ENCODE results near the gene LCN12. TPM values are rescaled to one million over a fixed set of nuclear protein-coding genes. Genes with fewer than 3 reads are reported as not detected.

The LCN12 gene
- total RNA-seq, 4 donors from 2014 or later, result 5.4 to 43.2 (median 10.3) TPM; not detected in 1

DNA sequence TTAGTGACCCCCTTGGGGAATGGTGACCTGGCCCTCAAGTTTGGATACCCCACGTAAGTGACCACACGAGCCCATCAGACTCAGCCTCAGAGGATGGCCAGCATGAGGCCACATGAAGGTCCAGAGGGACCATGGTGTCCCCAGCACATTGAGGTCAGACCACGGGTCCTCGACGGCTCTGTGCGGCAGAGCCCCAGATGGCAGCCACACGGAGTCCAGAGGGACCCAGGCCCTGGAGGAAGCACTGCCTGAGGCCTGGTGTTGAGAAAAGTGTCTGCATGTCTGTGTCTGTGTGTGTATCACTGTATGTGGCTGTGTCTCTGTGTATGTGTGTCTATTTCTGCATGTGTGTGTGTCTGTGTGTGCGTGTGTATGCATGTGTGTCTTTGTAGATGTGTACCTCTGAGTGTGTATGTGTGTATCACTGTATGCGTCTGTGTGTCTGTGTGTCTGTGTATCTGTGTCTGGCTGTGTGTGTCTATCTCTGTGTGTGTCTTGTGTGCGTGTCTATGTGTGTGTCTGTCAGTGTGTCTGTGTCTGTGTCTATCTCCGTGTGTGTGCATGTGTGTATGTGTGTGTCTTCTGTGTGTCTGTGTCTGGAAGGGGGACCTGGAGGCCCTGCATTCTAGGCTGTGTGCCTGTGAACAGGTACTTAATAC, 31.7 kb downstream of the LCN12 start:
- no peak overlapping the region for H3K4me3 ChIP-seq
- H3K4me1 ChIP-seq, result no peaks in the 10 kb centered on the region
- DNase-seq, result no peak
- H3K27ac ChIP-seq, result no peak overlapping the region
- H3K36me3 ChIP-seq, result no peaks in the 10 kb centered on the region
- no peak for TF ChIP-seq POLR2A (IDR thresholded peaks at IDR 0.05)
- TF ChIP-seq, protein P1, sequence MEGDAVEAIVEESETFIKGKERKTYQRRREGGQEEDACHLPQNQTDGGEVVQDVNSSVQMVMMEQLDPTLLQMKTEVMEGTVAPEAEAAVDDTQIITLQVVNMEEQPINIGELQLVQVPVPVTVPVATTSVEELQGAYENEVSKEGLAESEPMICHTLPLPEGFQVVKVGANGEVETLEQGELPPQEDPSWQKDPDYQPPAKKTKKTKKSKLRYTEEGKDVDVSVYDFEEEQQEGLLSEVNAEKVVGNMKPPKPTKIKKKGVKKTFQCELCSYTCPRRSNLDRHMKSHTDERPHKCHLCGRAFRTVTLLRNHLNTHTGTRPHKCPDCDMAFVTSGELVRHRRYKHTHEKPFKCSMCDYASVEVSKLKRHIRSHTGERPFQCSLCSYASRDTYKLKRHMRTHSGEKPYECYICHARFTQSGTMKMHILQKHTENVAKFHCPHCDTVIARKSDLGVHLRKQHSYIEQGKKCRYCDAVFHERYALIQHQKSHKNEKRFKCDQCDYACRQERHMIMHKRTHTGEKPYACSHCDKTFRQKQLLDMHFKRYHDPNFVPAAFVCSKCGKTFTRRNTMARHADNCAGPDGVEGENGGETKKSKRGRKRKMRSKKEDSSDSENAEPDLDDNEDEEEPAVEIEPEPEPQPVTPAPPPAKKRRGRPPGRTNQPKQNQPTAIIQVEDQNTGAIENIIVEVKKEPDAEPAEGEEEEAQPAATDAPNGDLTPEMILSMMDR (IDR thresholded peaks at IDR 0.05), result no peak
- intact Hi-C loops (cut with DNase I; ENCODE audit: low total_unique reads), result no loop called here
- H3K27me3 ChIP-seq, result peaks cover 8 to 16% of the 10 kb centered on the region in 2 donors
- H3K9me3 ChIP-seq, result no peaks in the 10 kb centered on the region

DNA sequence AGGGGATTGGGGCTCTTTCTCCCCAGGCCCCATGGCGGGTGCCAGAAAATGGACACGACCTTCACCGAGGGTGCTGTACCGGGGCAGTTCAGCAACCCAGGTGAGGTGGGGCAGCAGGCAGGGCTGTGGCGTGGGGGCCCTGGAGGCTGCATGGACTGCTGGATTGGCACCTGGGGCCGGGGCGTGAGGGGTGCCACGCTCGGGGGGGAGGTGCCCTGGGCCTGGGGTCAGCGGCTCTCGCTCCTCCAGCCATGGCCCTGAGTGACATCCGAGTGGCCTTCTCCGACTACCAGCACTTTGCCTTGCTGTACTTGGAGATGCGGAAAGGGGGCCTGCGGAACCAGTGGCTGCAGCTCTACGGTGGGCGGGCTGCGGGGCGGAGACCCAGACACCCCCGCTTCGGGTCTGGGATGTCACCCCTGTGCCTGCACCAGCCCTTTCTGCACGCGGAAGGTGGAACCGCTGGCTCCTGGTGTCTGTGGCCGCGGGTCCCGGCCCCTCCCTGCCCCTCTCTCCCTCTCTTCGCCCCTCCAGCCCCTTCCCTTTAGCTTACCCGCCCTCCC, 32.5 kb downstream of the LCN12 start:
- H3K27me3 ChIP-seq, result peaks cover 8 to 16% of the 10 kb centered on the region in 2 donors
- intact Hi-C loops (cut with DNase I; ENCODE audit: low total_unique reads), result no loop called here

GRCh38 chr9:136985027-136985602, 33.0 kb downstream of the LCN12 start:
- Histone ChIP-seq H3K27ac (no peak overlapping the region), H3K4me1 (no peaks in the 10 kb centered on the region), H3K9me3 (no peaks in the 10 kb centered on the region), H3K36me3 (no peaks in the 10 kb centered on the region), H3K27me3 (peaks cover 8 to 16% of the 10 kb centered on the region in 2 donors), H3K4me3 (no peak overlapping the region)
- DNase-seq, result no peak
- no peak for TF ChIP-seq POLR2A (IDR thresholded peaks at IDR 0.05)
- TF ChIP-seq, protein P1 (IDR thresholded peaks at IDR 0.05), result no peak
- intact Hi-C loops (cut with DNase I; ENCODE audit: low total_unique reads), result no loop called here

More for the DNA sequence above, 32.5 kb downstream of the LCN12 start:
- H3K9me3 ChIP-seq, result no peaks in the 10 kb centered on the region
- no peak for TF ChIP-seq POLR2A (IDR thresholded peaks at IDR 0.05)
- TF ChIP-seq, protein P1 (IDR thresholded peaks at IDR 0.05), result no peak
- H3K4me3 ChIP-seq, result no peak overlapping the region
- no peak overlapping the region for H3K27ac ChIP-seq
- H3K4me1 ChIP-seq, result no peaks in the 10 kb centered on the region
- H3K36me3 ChIP-seq, result no peaks in the 10 kb centered on the region
- DNase-seq, result no peak

DNA sequence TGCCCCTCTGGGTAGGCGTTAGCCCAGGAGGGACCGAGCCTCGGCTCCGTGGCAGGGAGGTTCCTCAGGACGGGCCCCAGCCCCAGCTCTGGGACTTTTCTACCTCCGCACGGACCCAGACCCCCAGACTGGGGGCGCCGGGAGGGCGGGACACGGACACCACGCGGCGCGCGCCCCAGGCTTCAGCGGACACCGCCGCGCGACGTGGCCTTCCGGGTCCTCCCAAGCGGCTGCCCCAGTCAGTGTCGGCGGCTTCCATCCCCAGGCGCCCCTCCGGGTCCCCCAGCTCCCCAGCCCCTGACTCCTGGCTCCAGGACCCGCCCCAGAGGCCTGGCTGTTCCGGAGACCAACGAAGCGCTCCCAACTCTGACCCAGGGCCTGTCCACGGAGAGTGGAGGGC, 33.8 kb downstream of the LCN12 start:
- no peaks in the 10 kb centered on the region for H3K4me1 ChIP-seq
- no peak for DNase-seq
- intact Hi-C loops (cut with DNase I; ENCODE audit: low total_unique reads), result no loop called here
- H3K27me3 ChIP-seq, result peaks cover 8 to 16% of the 10 kb centered on the region in 2 donors
- no peak overlapping the region for H3K4me3 ChIP-seq
- H3K27ac ChIP-seq, result no peak overlapping the region
- H3K9me3 ChIP-seq, result no peaks in the 10 kb centered on the region
- TF ChIP-seq, protein P1 (IDR thresholded peaks at IDR 0.05), result no peak
- H3K36me3 ChIP-seq, result no peaks in the 10 kb centered on the region

- H3K27ac ChIP-seq, result no peak overlapping the region
- H3K4me3 ChIP-seq, result no peak overlapping the region
- peaks cover 8 to 16% of the 10 kb centered on the region in 2 donors for H3K27me3 ChIP-seq
- intact Hi-C loops (cut with DNase I; ENCODE audit: low total_unique reads), result no loop called here
- peaks cover 0 to 6% of the 10 kb centered on the region in 2 donors for H3K4me1 ChIP-seq
- DNase-seq, result no peak
- no peaks in the 10 kb centered on the region for H3K36me3 ChIP-seq
- H3K9me3 ChIP-seq, result no peaks in the 10 kb centered on the region
- TF ChIP-seq, protein P1 (IDR thresholded peaks at IDR 0.05), result no peak
- no peak for TF ChIP-seq POLR2A (IDR thresholded peaks at IDR 0.05)
These were observed 36.8 kb downstream of the LCN12 start for GRCh38 chr9:136988872-136989271.
